Activated B cell treated with CpG ODN at 0.5 μM for 24 hours (primary cell): ENCODE measurements around the gene HSPA12B. TPM values are rescaled to one million over a fixed set of nuclear protein-coding genes. Genes with fewer than 3 reads are reported as not detected.

Experiments
- ATAC-seq: fragments of 200-7000 bp; cut with Tn5 transposase; one replicate; pipeline ENCODE4 v1.10.0; 2021; ENCODE audit warnings: low read depth, mild to moderate bottlenecking, moderate library complexity
- CTCF ChIA-PET: fragments of 350-600 bp; sonication (Branson Sonifier 250); formaldehyde crosslinking; loops from one replicate; lab custom pipeline; 2021; ENCODE audit warnings: antibody characterized with exemption; lab: Charles Lee
- POLR2A ChIA-PET: fragments of 350-600 bp; sonication (Branson Sonifier 250); formaldehyde crosslinking; loops from one replicate; lab custom pipeline; 2021; ENCODE audit warnings: antibody characterized with exemption; lab: Charles Lee
- DNase-seq: peaks from one replicate; pipeline ENCODE4 v3.0.0; 2022
- H3K27ac Mint-ChIP-seq: one replicate; pipeline ENCODE4 v1.8.0; 2020; ENCODE audit warnings: mixed read lengths
- H3K27me3 Mint-ChIP-seq: one replicate; pipeline ENCODE4 v1.8.0; 2021; ENCODE audit warnings: mixed read lengths
- H3K36me3 Mint-ChIP-seq: one replicate; pipeline ENCODE4 v1.8.0; 2021; ENCODE audit warnings: low read depth, mixed read lengths
- H3K4me1 Mint-ChIP-seq: one replicate; pipeline ENCODE4 v1.8.0; 2021; ENCODE audit warnings: mixed read lengths
- H3K4me3 Mint-ChIP-seq: one replicate; pipeline ENCODE4 v1.8.0; 2020; ENCODE audit warnings: mild to moderate bottlenecking, mixed read lengths
- H3K9me3 Mint-ChIP-seq: one replicate; pipeline ENCODE4 v1.8.0; 2020; ENCODE audit warnings: mixed read lengths
- intact Hi-C: fragments of 100-400 bp; cut with micrococcal nuclease; formaldehyde crosslinking; loops from one replicate; pipeline ENCODE4 v1.15.1; 2024
- total RNA-seq: library from RNA; stranded (reverse); gene quantifications from 2 replicates; pipeline ENCODE4 v1.2.3, GENCODE V29; 2022
- TF ChIP-seq, protein P1 (sequence below): fragments of 200-600 bp; IDR thresholded peaks from one replicate; pipeline ENCODE4 v1.8.0; 2022; ENCODE audit warnings: antibody characterized with exemption, mild to moderate bottlenecking

The HSPA12B gene
- total RNA-seq, 1 donor from 2014 or later: not detected

- DNase-seq (no peak), ATAC-seq (no peak)
- TF ChIP-seq, protein P1, sequence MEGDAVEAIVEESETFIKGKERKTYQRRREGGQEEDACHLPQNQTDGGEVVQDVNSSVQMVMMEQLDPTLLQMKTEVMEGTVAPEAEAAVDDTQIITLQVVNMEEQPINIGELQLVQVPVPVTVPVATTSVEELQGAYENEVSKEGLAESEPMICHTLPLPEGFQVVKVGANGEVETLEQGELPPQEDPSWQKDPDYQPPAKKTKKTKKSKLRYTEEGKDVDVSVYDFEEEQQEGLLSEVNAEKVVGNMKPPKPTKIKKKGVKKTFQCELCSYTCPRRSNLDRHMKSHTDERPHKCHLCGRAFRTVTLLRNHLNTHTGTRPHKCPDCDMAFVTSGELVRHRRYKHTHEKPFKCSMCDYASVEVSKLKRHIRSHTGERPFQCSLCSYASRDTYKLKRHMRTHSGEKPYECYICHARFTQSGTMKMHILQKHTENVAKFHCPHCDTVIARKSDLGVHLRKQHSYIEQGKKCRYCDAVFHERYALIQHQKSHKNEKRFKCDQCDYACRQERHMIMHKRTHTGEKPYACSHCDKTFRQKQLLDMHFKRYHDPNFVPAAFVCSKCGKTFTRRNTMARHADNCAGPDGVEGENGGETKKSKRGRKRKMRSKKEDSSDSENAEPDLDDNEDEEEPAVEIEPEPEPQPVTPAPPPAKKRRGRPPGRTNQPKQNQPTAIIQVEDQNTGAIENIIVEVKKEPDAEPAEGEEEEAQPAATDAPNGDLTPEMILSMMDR: no peak
- no peaks in the 10 kb centered on the region for H3K9me3 Mint-ChIP-seq
- peaks cover 66% of the 10 kb centered on the region for H3K4me1 Mint-ChIP-seq
- ChIA-PET POLR2A (no interaction called here), CTCF (no interaction called here)
- H3K27me3 Mint-ChIP-seq: no peaks in the 10 kb centered on the region
- intact Hi-C loops: no loop called here
- peaks cover 52% of the 10 kb centered on the region for H3K36me3 Mint-ChIP-seq
- H3K27ac Mint-ChIP-seq: no peak overlapping the region
- no peak overlapping the region for H3K4me3 Mint-ChIP-seq
Observed at GRCh38 chr20:3801846-3802245, 69.4 kb downstream of the HSPA12B start.

Other genes with a start within 250 kb of the HSPA12B start
- not detected in 2 replicates for gene GFRA4, start 69.3 kb upstream of the HSPA12B start, total RNA-seq
- gene ADAM33, start 50.7 kb upstream of the HSPA12B start, total RNA-seq: not detected in 2 replicates
- not detected in 2 replicates for gene SIGLEC1, start 20.1 kb upstream of the HSPA12B start, total RNA-seq
- gene ADISSP, start 35.1 kb downstream of the HSPA12B start, total RNA-seq: 29.9 and 31.1 TPM in 2 replicates
- gene SPEF1, start 48.8 kb downstream of the HSPA12B start, total RNA-seq: not detected in 2 replicates
- 50.1 and 51.7 TPM in 2 replicates for gene CENPB, start 54.1 kb downstream of the HSPA12B start, total RNA-seq
- 21.6 and 24.3 TPM in 2 replicates for gene CDC25B, start 63.6 kb downstream of the HSPA12B start, total RNA-seq
- gene AP5S1, start 87.9 kb downstream of the HSPA12B start, total RNA-seq: 13.4 and 13.5 TPM in 2 replicates
- 33.5 and 39.7 TPM in 2 replicates for gene MAVS, start 114.1 kb downstream of the HSPA12B start, total RNA-seq
- 52.1 and 55.0 TPM in 2 replicates for gene PANK2, start 156.7 kb downstream of the HSPA12B start, total RNA-seq